HCT116 (cell line): ENCODE data around the gene ZSCAN9. TPM values are rescaled to one million over a fixed set of nuclear protein-coding genes. Genes with fewer than 3 reads are reported as not detected.

Experiments
- ATAC-seq: fragments of 200-7000 bp; cut with Tn5 transposase; 2 replicates; pipeline ENCODE4 v1.9.1; 2020; ENCODE audit warnings: mild to moderate bottlenecking, moderate library complexity
- BruUV-seq: library from RNA; stranded (reverse); fragments of 400-500 nt; replicated peaks from 2 replicates; lab custom pipeline; 2021; lab: Mats Ljungman, UMichigan
- CTCF ChIA-PET: fragments of 300-600 bp; sonication (Branson Sonifier 250); formaldehyde crosslinking; loops from one replicate; lab custom pipeline; 2021; ENCODE audit warnings: antibody characterized with exemption; lab: Charles Lee
- POLR2A ChIA-PET: fragments of 300-600, 350-600 bp; sonication (Branson Sonifier 250); formaldehyde crosslinking; loops from one replicate; lab custom pipeline; 2021; ENCODE audit warnings: antibody characterized with exemption; lab: Charles Lee
- RAD21 ChIA-PET, 2 experiments: fragments of 300-600 bp; sonication (Branson Sonifier 250); formaldehyde crosslinking; loops; one replicate each; lab custom pipeline; 2023; ENCODE audit warnings: low total read pairs in 2 of 2; ENCODE audit not compliant: uncharacterized antibody in 2 of 2, unreplicated experiment in 2 of 2, low non-redundant PET in 1 of 2; lab: Charles Lee
- DNase-seq: peaks from one replicate; pipeline ENCODE4 v3.0.0-alpha.2; 2010; ENCODE audit warnings: low read depth, low spot score
- H2AFZ ChIP-seq: fragments of 200-600 bp; shearing (Covaris generic), sonication (generic); 2 replicates; pipeline ENCODE4 v1.6.1; 2017; ENCODE audit warnings: low read depth, mixed run types, mixed read lengths, antibody characterized with exemption, low read length; ENCODE audit not compliant: poor library complexity, severe bottlenecking
- H3K27ac ChIP-seq: 2 replicates; pipeline ENCODE4 v1.5.1; 2012; ENCODE audit warnings: low read depth, low read length
- H3K27me3 ChIP-seq: fragments of 200-600 bp; sonication (generic); 2 replicates; pipeline ENCODE4 v1.6.1; 2016; ENCODE audit warnings: mixed run types, low read length, mixed read lengths; ENCODE audit not compliant: insufficient read depth
- H3K36me3 ChIP-seq, 2 experiments: fragments of 200-500 bp in 1 of 2; fragments of 200-600 bp in 1 of 2; sonication (Bioruptor generic) in 1 of 2; sonication (generic) in 1 of 2; 2 replicates each; pipeline versions ENCODE4 v1.5.1 to v1.6.1; 2014 to 2016; ENCODE audit warnings: low read length in 2 of 2, inconsistent platforms in 1 of 2, mixed read lengths in 1 of 2, mixed run types in 1 of 2; ENCODE audit not compliant: insufficient read depth in 2 of 2, control insufficient read depth in 1 of 2
- H3K4me1 ChIP-seq, 2 experiments: fragments of 200-600 bp in 1 of 2; sonication (generic) in 1 of 2; 2 replicates each; pipeline versions ENCODE4 v1.5.1 to v1.6.1; 2012 to 2017; ENCODE audit warnings: low read length in 2 of 2, inconsistent platforms in 1 of 2, mild to moderate bottlenecking in 1 of 2, mixed read lengths in 1 of 2, mixed run types in 1 of 2, moderate library complexity in 1 of 2; ENCODE audit not compliant: insufficient read depth in 2 of 2, control insufficient read depth in 1 of 2
- H3K4me2 ChIP-seq: fragments of 200-600 bp; sonication (generic); 2 replicates; pipeline ENCODE4 v1.6.1; 2017; ENCODE audit warnings: mixed run types, low read length, mixed read lengths
- H3K4me3 ChIP-seq, 2 experiments: fragments of 200-600 bp in 1 of 2; sonication (generic) in 1 of 2; replicated peaks in 1 of 2; 2 replicates each; pipeline ENCODE4 v1.5.1; 2011 to 2016; ENCODE audit warnings: low read length in 2 of 2, control low read depth in 1 of 2, low read depth in 1 of 2, mild to moderate bottlenecking in 1 of 2, mixed read lengths in 1 of 2, mixed run types in 1 of 2
- H3K79me2 ChIP-seq: fragments of 200-600 bp; sonication (generic); 2 replicates; pipeline ENCODE4 v1.6.1; 2017; ENCODE audit warnings: mild to moderate bottlenecking, mixed run types, low read length, moderate library complexity, mixed read lengths; ENCODE audit not compliant: insufficient read depth
- H3K9ac ChIP-seq: fragments of 200-600 bp; sonication (generic); 2 replicates; pipeline ENCODE4 v1.6.1; 2016; ENCODE audit warnings: low read length, mixed read lengths
- H3K9me2 ChIP-seq: fragments of 200-600 bp; sonication (generic), shearing (Covaris generic); 2 replicates; pipeline ENCODE4 v1.6.1; 2017; ENCODE audit warnings: mixed run types, mild to moderate bottlenecking, moderate library complexity; ENCODE audit not compliant: insufficient read depth
- H3K9me3 ChIP-seq, 2 experiments: fragments of 200-500 bp in 1 of 2; fragments of 200-600 bp in 1 of 2; sonication (Bioruptor generic) in 1 of 2; sonication (generic) in 1 of 2; 2 replicates each; pipeline ENCODE4 v1.6.1; 2014 to 2017; ENCODE audit warnings: low read length in 2 of 2, mixed read lengths in 2 of 2, inconsistent platforms in 1 of 2, low read depth in 1 of 2, mild to moderate bottlenecking in 1 of 2, mixed run types in 1 of 2, moderate library complexity in 1 of 2; ENCODE audit not compliant: control insufficient read depth in 1 of 2, insufficient read depth in 1 of 2
- H4K20me1 ChIP-seq: fragments of 200-600 bp; sonication (generic), shearing (Covaris generic); 2 replicates; pipeline ENCODE4 v1.6.1; 2017; ENCODE audit warnings: mixed run types, mild to moderate bottlenecking, moderate library complexity; ENCODE audit not compliant: insufficient read depth
- CTCF ChIP-seq, 3 experiments: fragments of 200-600 bp in 1 of 3; sonication (generic) in 1 of 3; IDR thresholded peaks in 2 of 3; conservative IDR thresholded peaks in 1 of 3; 2 replicates each; pipeline ENCODE4 v1.5.1; 2012 to 2017; ENCODE audit warnings: low read depth in 2 of 3, low read length in 2 of 3, antibody characterized with exemption in 1 of 3, borderline replicate concordance in 1 of 3, control low read depth in 1 of 3, mild to moderate bottlenecking in 1 of 3, mixed read lengths in 1 of 3, mixed run types in 1 of 3, moderate library complexity in 1 of 3; ENCODE audit not compliant: insufficient read depth in 1 of 3
- ELF1 ChIP-seq: IDR thresholded peaks from 2 replicates; pipeline ENCODE4 v1.6.1; 2012; ENCODE audit warnings: low read depth, borderline replicate concordance
- EZH2 ChIP-seq: fragments of 200-600 bp; sonication (generic); IDR thresholded peaks from 2 replicates; pipeline ENCODE4 v1.6.1; 2017; ENCODE audit warnings: antibody characterized with exemption, mixed run types
- FOSL1 ChIP-seq: IDR thresholded peaks from 2 replicates; pipeline ENCODE4 v1.6.1; 2012; ENCODE audit warnings: low read depth
- RAD21 ChIP-seq: IDR thresholded peaks from 2 replicates; pipeline ENCODE4 v1.6.1; 2012; ENCODE audit warnings: low read depth, mild to moderate bottlenecking
- REST ChIP-seq: IDR thresholded peaks from 2 replicates; pipeline ENCODE4 v1.6.1; 2012; ENCODE audit warnings: low read depth
- SIN3A ChIP-seq: IDR thresholded peaks from 2 replicates; pipeline ENCODE4 v1.6.1; 2012; ENCODE audit warnings: low read depth
- SRF ChIP-seq: IDR thresholded peaks from 2 replicates; pipeline ENCODE4 v1.6.1; 2012; ENCODE audit warnings: low read depth
- ZFX ChIP-seq: fragments of 450-650 bp; IDR thresholded peaks from 2 replicates; pipeline ENCODE4 v1.6.1; 2017
- ZNF274 ChIP-seq: fragments of 200-500 bp; sonication (Bioruptor generic); IDR thresholded peaks from 2 replicates; pipeline ENCODE4 v1.6.1; 2014; ENCODE audit warnings: mild to moderate bottlenecking, low read depth, low read length, inconsistent platforms
- intact Hi-C: fragments of 100-400 bp; cut with micrococcal nuclease; formaldehyde crosslinking; loops from 2 replicates; pipeline ENCODE4 v1.10.0; 2022
- total RNA-seq: library from RNA; stranded (reverse); gene quantifications from one replicate; pipeline ENCODE4 v1.2.1, GENCODE V29; 2021; ENCODE audit not compliant: unreplicated experiment

ZSCAN9 gene
- total RNA-seq, 1 experiment from 2014 or later = 10.8 TPM

GRCh38 chr6:28224131-28225055 lies 682 bp upstream of the ZSCAN9 start:
- RAD21 ChIA-PET = no interaction called here
- DNase-seq = no peak
- Histone ChIP-seq H3K9ac (peak overlapping the region; percentile 76), H3K4me2 (peak overlapping the region; percentile 92), H3K79me2 (peaks cover 19% of the 10 kb centered on the region), H3K4me3 (peak overlapping the region; percentile 82 to 83), H3K27me3 (no peaks in the 10 kb centered on the region), H3K9me3 (no peaks in the 10 kb centered on the region), H3K27ac (peak overlapping the region; percentile 43), H2AFZ (peak overlapping the region; percentile 24), H3K9me2 (no peaks in the 10 kb centered on the region; the same call in 1 of the 2 replicates), H3K36me3 (peaks cover 16 to 22% of the 10 kb centered on the region in 2 experiments), H3K4me1 (peaks cover 10 to 20% of the 10 kb centered on the region in 2 experiments), H4K20me1 (no peaks in the 10 kb centered on the region)
- POLR2A ChIA-PET = no interaction called here
- TF ChIP-seq SRF = no peak
- TF ChIP-seq ELF1 = no peak
- TF ChIP-seq FOSL1 = no peak
- TF ChIP-seq CTCF (IDR thresholded peaks at IDR 0.05 in 2 of 3, conservative IDR thresholded peaks at IDR 0.05 in 1 of 3; ENCODE audit: borderline replicate concordance in 1 of 3, insufficient read depth in 1 of 3, low read depth in 2 of 3, low read length in 2 of 3) = no peak
- TF ChIP-seq EZH2 = no peak
- no peak for TF ChIP-seq ZNF274
- no peak for TF ChIP-seq RAD21
- no peak for TF ChIP-seq REST
- no peak for TF ChIP-seq ZFX
- TF ChIP-seq SIN3A = no peak
- intact Hi-C loops = loop anchor here (5.0 kb wide), 1 partner anchor 128 kb away; no protein-coding TSS in a partner anchor
- peak; percentile 21 for ATAC-seq
- CTCF ChIA-PET = interaction anchor here (0.7 kb wide), 1 partner anchor 22 kb away, joined by 4 read pairs; no protein-coding TSS in a partner anchor
- BruUV-seq = TSS peak; percentile 98
